Calu3 (cell line): ENCODE results near the gene XRCC3. TPM values are rescaled to one million over a fixed set of nuclear protein-coding genes. Genes with fewer than 3 reads are reported as not detected.

ENCODE experiments used
- BruUV-seq: library from RNA; stranded (reverse); fragments of 400-500 nt; replicated peaks from 2 replicates; lab custom pipeline; 2021; lab: Mats Ljungman, UMichigan
- CTCF ChIA-PET: fragments of 300-600 bp; sonication (Branson Sonifier 250); formaldehyde crosslinking; loops from one replicate; lab custom pipeline; 2022; ENCODE audit warnings: antibody characterized with exemption; lab: Charles Lee
- DNase-seq: peaks from one replicate; pipeline ENCODE4 v3.0.0; 2022
- H3K27ac Mint-ChIP-seq: one replicate; pipeline ENCODE4 v1.8.0; 2022; ENCODE audit warnings: mixed read lengths; ENCODE audit not compliant: unreplicated experiment
- H3K27me3 Mint-ChIP-seq: one replicate; pipeline ENCODE4 v1.8.0; 2022; ENCODE audit warnings: mixed read lengths; ENCODE audit not compliant: unreplicated experiment
- H3K36me3 Mint-ChIP-seq: one replicate; pipeline ENCODE4 v1.8.0; 2022; ENCODE audit warnings: mild to moderate bottlenecking, moderate library complexity, mixed read lengths; ENCODE audit not compliant: insufficient read depth, unreplicated experiment
- H3K4me1 Mint-ChIP-seq: one replicate; pipeline ENCODE4 v1.8.0; 2022; ENCODE audit warnings: mild to moderate bottlenecking, low read depth, mixed read lengths; ENCODE audit not compliant: unreplicated experiment
- H3K4me3 Mint-ChIP-seq: one replicate; pipeline ENCODE4 v1.8.0; 2022; ENCODE audit warnings: mild to moderate bottlenecking, low read depth, moderate library complexity, mixed read lengths; ENCODE audit not compliant: unreplicated experiment
- H3K9me3 Mint-ChIP-seq: one replicate; pipeline ENCODE4 v1.8.0; 2022; ENCODE audit warnings: low read depth, mixed read lengths; ENCODE audit not compliant: unreplicated experiment
- intact Hi-C: fragments of 100-400 bp; cut with micrococcal nuclease; formaldehyde crosslinking; loops from one replicate; pipeline ENCODE4 v1.10.0; 2022; ENCODE audit not compliant: unreplicated experiment
- total RNA-seq: library from RNA; stranded (reverse); gene quantifications from 2 replicates; pipeline ENCODE4 v1.2.3, GENCODE V29; 2022
- TF ChIP-seq, protein P1 (sequence below): fragments of 200-600 bp; IDR thresholded peaks from one replicate; pipeline ENCODE4 v1.8.0; 2022; ENCODE audit warnings: antibody characterized with exemption; ENCODE audit not compliant: unreplicated experiment

The XRCC3 gene
- total RNA-seq, 1 experiment from 2014 or later, result 48.6 TPM

- Mint-ChIP-seq H3K27me3 (no peaks in the 10 kb centered on the region), H3K4me1 (no peaks in the 10 kb centered on the region), H3K4me3 (no peak overlapping the region), H3K36me3 (peaks cover 54% of the 10 kb centered on the region), H3K9me3 (no peaks in the 10 kb centered on the region), H3K27ac (peak overlapping the region; percentile 11)
- TF ChIP-seq, protein P1, sequence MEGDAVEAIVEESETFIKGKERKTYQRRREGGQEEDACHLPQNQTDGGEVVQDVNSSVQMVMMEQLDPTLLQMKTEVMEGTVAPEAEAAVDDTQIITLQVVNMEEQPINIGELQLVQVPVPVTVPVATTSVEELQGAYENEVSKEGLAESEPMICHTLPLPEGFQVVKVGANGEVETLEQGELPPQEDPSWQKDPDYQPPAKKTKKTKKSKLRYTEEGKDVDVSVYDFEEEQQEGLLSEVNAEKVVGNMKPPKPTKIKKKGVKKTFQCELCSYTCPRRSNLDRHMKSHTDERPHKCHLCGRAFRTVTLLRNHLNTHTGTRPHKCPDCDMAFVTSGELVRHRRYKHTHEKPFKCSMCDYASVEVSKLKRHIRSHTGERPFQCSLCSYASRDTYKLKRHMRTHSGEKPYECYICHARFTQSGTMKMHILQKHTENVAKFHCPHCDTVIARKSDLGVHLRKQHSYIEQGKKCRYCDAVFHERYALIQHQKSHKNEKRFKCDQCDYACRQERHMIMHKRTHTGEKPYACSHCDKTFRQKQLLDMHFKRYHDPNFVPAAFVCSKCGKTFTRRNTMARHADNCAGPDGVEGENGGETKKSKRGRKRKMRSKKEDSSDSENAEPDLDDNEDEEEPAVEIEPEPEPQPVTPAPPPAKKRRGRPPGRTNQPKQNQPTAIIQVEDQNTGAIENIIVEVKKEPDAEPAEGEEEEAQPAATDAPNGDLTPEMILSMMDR, result no peak
- intact Hi-C loops, result loop anchor here (10.0 kb wide), 1 partner anchor 97 kb away; no protein-coding TSS in a partner anchor
- no TSS peak for BruUV-seq
- CTCF ChIA-PET, result no interaction called here
- DNase-seq, result no peak
Observed at GRCh38 chr14:103671911-103672310, 43.3 kb downstream of the XRCC3 start.

GRCh38 chr14:103669370-103669769 is 45.9 kb downstream of the XRCC3 start:
- H3K27ac Mint-ChIP-seq, result no peak overlapping the region
- TF ChIP-seq, protein P1, result no peak
- BruUV-seq, result no TSS peak
- no peaks in the 10 kb centered on the region for H3K4me1 Mint-ChIP-seq
- intact Hi-C loops, result no loop called here
- H3K36me3 Mint-ChIP-seq, result peaks cover 59% of the 10 kb centered on the region
- no peaks in the 10 kb centered on the region for H3K27me3 Mint-ChIP-seq
- CTCF ChIA-PET, result no interaction called here
- no peak for DNase-seq
- no peak overlapping the region for H3K4me3 Mint-ChIP-seq
- no peaks in the 10 kb centered on the region for H3K9me3 Mint-ChIP-seq

- CTCF ChIA-PET, result no interaction called here
Observed at GRCh38 chr14:103668117-103668516, 47.1 kb downstream of the XRCC3 start.

DNA sequence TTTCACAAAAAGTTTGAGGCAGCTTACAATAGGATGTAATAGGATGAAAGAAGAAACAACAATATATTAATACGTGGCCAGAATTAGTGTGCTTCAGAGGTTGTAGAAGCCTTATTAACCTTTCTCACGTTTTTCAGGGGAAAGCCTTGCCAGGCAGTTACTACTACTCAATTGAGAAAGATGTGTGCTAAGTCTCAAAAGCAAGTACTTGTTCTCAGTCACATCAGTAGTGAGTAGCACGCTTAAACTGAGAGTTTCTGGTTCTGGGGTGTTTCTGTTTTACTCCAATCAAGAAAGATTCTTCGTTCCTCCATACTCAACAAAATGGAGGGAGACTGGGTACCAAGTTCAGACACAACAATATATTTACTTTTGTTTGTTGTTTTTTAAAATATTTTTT is 47.6 kb downstream of the XRCC3 start:
- no peak for DNase-seq
- TF ChIP-seq, protein P1, result no peak
- H3K4me1 Mint-ChIP-seq, result no peaks in the 10 kb centered on the region
- no peak overlapping the region for H3K27ac Mint-ChIP-seq
- H3K36me3 Mint-ChIP-seq, result peaks cover 66% of the 10 kb centered on the region
- CTCF ChIA-PET, result no interaction called here
- intact Hi-C loops, result no loop called here
- H3K4me3 Mint-ChIP-seq, result no peak overlapping the region
- BruUV-seq, result no TSS peak
- no peaks in the 10 kb centered on the region for H3K9me3 Mint-ChIP-seq
- no peaks in the 10 kb centered on the region for H3K27me3 Mint-ChIP-seq

More at GRCh38 chr14:103668117-103668516, 47.1 kb downstream of the XRCC3 start:
- TF ChIP-seq, protein P1, result no peak
- peaks cover 62% of the 10 kb centered on the region for H3K36me3 Mint-ChIP-seq
- no TSS peak for BruUV-seq
- no peak overlapping the region for H3K27ac Mint-ChIP-seq
- H3K4me3 Mint-ChIP-seq, result no peak overlapping the region
- H3K27me3 Mint-ChIP-seq, result no peaks in the 10 kb centered on the region
- intact Hi-C loops, result no loop called here
- no peak for DNase-seq
- H3K4me1 Mint-ChIP-seq, result no peaks in the 10 kb centered on the region
- no peaks in the 10 kb centered on the region for H3K9me3 Mint-ChIP-seq
